SW480 (cell line): ENCODE measurements around the gene GRPEL1.

Experiments used
- DNase-seq: peaks from one replicate; pipeline ENCODE4 v3.0.0-alpha.2; 2016; ENCODE audit warnings: low spot score

The GRPEL1 gene

DNA sequence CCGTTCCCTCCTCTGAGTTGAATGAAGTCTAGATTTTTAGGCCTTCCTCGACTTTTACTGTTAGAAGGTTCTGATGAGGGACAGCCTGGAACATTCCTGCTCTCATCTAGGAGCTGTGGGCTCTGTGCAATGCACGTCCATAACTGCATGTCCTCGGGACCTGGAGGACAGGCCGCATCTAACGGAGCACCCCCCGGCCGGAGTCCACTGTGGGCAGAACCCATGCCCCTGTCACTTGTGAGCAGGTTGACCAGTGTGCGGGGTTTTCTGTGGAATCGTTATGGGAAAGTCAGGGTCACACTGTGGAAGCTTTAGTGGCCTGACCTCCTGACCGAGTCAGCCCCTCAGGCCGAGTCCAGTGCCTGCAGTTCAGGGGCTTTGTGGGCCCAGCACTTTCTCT lies 44.0 kb downstream of the GRPEL1 start:
- DNase-seq = no peak

DNA sequence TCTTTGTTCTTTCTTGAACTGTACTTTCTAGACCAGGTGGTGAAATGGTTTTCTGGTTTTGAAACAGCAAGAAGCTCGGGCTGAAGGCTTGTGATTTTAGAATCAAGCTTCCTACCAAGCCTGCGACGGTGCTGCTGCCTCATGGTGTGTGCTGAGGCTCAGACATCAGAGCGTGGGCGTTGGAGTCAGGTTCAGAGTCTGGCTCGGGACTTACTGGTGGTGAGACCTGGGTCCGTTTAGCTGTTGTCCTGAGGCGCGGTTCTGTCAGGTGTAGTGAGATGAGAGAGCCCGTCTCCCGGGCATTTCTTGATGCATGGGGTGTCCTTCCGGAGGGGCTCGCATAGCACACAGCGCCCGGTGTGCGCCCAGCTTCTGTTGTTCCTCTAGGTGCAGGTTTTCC lies 44.4 kb downstream of the GRPEL1 start:
- no peak for DNase-seq

DNA sequence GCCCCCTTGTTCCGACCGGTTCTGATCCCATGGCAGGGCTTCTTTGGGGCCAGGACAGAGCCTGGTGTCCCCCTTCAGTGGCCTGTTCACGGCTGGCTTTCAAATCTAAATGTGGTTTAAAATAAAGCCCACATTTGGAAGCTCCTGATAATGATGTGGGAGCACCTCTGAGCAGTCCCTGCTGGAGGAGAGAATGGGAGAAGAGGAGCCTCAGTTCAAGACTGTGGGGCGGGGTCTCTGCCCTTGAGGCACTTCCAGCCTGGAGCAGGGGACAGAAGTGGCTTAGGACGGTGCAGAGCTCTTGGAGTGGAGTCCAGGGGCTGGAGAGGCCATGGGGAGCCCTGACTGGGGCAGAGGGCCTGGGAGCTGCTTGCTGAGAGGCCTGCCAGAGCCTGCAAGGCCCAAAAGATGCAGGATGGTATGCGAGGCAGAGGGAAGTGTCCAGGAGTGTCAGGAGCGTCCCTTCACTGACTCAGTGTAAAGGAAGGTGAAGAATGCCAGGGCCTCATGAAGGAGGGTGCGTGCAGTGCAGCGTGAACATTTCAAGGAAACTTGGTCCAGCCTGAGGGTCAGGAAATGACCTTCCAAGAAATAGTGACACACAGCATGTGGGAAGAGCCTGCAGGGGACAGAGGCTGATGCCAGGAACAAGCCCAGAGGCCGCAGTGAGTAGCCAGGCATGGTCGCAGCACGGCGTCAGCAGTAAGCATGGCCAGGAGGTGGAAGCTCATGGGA lies 45.8 kb downstream of the GRPEL1 start:
- DNase-seq = peak; percentile 36

DNA sequence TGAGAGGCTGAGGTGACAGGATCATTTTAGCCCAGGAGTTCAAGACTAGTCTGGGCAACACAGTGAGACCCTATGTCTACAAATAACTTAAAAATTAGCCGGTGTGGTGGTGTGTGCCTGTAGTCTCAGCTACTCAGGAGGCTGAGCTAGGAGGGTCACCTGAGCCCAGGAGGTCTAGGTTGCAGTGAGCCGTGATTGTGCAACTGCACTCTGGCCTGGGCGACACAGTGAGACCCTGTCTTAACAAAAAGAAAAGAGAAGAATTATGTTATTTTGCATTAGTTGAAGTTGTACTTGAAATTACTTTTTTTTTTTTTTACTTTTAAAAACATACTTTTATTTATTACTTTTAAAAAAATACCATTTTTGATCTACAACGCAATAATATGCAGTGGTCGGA lies 46.5 kb downstream of the GRPEL1 start:
- DNase-seq = no peak

DNA sequence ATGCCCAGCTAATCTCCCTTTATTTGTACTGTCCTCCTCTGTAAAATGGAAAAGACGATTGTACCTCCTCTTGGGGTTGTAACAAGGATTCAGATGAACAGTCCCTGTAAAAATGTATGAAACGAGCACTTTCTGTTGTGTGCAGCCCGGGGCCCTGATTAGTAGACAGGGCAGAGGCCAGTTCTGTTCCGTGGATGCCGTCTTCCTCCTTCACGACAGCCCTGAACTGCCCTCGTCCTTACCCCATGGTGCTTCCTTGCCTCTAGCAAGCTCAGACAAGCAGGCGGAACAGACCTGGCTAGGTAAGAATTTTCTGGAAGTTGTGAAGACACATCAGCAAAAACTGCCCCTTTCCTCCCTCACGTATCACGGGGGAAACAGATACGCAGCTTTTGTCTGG lies 47.0 kb downstream of the GRPEL1 start:
- no peak for DNase-seq

DNA sequence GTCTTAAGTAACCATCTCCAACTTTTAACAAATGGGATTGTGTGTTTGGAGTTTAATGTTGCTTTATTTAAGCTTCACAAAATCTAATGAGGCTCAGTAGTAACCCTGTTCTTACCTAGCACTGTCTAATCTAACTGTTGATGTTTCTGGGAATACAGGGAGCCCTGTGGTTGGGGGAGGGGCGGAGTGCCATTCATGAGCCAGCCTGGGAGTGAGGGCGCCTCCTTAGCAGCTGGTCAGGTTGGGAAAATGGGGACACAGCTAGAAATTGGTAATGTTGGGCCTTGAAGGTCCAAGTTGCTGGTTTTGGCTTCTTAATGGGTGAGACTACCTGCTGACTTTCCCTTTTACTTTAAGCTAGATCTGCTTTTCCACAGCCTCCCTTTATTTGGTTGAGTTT lies 47.6 kb downstream of the GRPEL1 start:
- DNase-seq = no peak

DNA sequence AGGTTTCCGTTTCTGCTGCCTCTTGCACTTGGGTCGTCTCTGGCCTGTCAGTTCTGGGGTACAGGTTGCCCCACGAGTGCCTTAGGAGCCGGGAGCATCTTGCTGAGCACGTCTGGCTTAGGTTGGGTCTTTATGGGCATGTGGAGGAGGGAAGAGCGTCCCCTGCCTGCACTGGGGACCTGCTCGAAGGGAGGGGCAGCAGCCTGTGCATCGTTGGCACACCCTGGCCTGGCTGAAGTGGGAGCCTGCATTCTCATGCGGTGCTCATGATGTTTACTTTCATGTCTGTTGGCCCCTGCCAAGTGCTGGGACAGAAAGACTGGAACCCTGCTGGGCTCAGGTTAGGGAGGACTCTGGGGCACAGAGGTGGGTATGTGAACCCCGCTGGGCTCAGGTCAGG lies 48.5 kb downstream of the GRPEL1 start:
- no peak for DNase-seq

DNA sequence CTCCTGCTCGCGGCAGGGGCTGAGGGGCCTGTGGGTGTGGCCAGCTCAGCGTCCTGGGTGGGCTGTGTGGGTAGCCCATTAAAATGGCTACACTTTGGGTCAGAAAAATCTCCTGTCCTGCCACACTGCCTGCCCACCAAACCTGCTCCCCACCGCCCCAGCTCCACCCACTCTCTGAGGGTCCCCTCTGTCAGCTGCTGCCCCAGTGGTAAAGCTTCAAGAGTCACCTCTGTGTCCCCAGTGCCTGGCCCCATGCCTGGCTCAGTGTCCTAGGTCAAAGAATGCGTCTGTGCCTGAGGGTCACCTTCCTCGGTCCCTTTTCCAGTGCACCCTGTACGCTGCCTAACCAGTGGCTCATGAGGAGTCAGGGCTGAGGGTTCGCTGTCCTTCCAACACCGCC lies 49.6 kb downstream of the GRPEL1 start:
- no peak for DNase-seq

DNA sequence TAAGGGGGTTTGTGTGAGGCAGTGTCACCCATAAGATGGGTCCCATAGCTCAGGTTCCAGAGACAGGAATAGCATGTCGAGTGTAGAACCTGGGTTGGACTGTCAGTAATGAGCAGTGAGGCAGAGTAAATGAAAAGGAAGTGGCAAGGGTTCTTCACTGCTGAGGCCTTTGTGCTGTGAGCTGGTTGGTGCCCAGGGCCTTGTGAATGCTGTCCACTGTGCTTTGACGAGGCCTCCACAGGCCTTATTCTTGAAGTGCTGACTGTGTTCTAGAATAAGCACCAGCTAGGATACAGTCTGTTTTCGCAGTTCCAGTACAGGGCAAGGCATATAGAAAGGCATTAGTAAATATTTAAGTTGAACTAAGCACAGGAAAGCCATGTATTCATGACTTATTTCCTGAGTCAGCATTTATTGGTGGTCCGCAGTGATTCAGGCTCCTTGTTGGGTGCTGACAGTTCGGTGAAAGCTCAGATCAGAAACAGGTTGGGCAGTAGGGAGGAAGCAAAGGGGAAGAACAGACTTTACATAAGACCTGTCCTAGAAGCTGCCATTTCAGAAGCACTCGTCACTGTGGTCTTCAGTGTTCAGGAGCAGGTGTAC lies 50.3 kb downstream of the GRPEL1 start:
- DNase-seq = no peak

DNA sequence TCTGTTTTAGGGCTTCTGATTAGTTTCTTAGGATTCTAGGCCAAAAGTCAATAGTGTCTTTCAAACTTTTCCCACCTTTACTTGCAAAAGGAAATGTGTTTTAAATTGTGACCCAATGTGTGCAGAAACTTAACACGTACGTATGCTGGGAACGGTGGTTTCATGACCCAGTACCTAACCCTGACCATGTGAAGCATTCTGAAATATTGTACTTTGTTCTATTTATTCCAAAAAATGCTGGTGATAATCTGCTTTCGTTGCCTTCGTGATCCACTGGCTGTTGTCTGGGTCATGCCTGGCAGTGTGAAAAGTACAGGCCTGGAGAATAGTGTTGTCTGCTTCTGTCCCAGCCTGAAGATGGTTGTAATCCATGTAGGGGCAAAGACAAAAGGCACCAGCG lies 51.4 kb downstream of the GRPEL1 start:
- DNase-seq = no peak

DNA sequence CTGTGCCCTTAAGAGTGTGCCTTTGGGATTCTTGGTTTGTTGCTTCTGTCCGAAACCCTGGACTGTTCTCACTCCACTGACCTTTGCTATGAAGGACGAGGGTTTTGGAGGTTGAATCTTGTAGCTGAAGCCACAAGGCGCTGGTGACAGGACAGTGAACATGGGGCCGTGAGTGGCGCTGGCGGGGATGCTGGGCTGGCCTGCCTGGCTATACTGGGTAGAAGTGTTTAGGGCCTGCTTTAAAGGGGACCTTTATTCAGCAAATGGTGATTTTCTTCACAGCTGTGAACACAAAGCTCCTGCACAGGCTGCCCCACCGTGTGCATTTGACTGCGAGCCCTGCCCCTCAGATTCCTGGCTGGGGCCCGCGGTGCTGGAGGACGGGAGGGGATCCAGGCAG lies 51.8 kb downstream of the GRPEL1 start:
- no peak for DNase-seq

DNA sequence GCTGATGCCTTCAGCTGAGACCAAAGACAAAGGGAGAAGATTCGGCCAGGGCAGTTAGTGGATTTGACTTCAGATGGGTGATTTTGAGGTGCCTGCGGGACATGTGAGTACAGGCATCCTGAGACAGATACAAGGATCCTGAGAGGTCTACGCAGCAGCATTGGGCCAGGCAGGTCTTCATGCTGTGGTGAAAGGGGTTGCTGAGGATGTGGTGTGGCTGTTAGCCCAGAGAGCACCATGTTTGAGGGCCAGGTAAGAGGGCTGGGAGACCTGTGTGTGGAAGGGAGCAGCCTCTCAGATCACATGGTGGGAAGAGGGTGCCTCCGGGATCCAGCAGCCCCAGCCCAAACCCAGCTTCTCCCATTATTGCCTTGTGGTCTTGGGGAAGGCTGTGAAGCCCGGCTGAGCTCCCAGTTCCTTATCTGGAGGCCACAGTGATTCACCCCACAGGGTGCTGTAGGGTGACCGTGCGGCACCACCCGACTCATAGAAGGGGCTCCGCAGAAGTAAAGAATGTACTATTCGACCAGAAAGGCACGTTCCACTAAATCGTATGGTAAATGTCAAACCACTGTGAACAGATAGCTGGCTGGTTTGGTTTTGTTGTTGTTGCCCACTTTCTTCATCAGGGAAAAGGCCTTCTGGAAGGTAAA lies 52.4 kb downstream of the GRPEL1 start:
- DNase-seq = no peak

DNA sequence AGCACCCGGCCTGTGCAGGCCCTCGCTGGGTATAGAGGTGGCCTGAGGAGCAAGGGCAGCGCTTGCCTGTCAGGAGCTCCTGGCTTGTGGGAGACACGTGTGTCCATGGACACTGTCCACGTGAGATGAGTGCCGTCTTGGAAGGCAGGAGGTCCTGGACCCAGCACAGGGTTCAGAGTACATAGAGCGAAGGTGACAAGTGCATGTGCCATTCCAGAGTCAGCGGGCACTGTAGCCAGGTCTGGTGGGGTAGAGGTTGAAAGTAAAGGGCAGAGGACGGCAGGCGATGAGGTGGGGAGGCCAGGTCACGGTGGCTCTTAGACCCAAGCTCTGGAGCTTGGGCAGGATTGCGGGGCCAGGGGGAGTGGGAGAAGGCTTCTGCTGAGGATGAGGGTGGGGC lies 53.0 kb downstream of the GRPEL1 start:
- no peak for DNase-seq

DNA sequence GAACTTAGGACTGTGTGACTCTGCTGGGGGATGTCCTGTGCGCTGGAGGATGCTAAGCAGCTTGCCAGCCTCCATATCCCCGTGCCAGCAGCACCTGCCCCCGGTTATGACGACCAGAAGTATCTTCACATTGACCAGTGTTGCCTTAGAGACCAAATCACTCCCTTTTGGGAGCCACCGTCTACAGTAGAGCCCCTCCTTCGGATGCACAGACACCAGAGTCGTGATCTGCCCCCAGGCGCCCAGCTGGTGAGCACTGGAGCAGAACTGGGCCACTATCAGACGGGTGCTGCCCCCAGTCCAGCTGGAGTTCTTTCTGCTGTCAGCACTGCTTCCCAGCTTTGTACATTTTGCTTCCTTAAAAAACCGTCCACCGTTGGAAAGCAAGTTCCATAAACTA lies 54.7 kb downstream of the GRPEL1 start:
- no peak for DNase-seq

DNA sequence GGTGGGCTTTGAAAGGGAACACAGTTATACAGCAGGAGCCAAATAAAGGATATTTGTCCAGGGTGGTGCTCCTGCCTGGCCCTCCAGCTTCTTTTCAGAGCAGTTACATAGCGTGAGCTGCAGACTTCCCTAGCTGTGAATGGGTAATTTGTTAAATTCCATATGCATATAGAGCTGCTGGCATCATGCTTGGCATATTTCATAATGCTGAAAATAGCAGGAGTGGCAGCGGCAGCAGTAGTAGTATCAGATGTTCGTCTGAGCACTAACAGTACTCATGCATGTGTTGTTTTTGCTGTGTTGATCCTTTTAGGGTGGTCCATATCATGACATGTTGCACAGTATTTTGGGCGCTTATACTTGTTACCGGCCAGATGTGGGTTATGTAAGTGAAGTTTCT lies 58.3 kb downstream of the GRPEL1 start:
- no peak for DNase-seq
